ENCODE results near the gene TMEM132A. TPM values are rescaled to one million over a fixed set of nuclear protein-coding genes. Genes with fewer than 3 reads are reported as not detected.

TMEM132A gene
- total and polyA plus RNA-seq, 10 of the 15 experiments (the other 5 are each of a cell fraction or from before 2014, with no cell fraction given), result 0.16 to 25.0 (median 4.3) TPM

DNA sequence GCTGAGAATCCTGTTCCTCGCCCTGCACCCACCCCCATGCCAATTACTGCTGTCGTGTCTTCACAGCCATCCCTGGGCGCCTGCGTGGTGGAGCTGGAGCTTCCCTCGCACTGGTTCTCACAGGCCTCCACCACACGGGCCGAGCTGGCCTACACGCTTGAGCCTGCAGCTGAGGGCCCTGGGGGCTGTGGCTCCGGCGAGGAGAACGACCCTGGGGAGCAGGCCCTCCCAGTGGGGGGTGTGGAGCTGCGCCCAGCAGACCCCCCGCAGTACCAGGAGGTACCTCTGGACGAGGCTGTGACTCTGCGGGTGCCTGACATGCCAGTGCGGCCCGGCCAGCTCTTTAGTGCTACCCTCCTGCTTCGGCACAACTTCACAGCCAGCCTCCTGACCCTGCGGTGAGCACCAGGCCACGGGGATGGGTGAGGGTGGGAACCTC is 4.3 kb downstream of the TMEM132A start:
- no peaks in the 10 kb centered on the region for H3K9me3 ChIP-seq (replicated peaks; ENCODE audit: control insufficient read depth, insufficient read depth, low read length)
- 58% methylated on average over 20 of the region's 20 CpGs for WGBS (ENCODE audit: insufficient coverage, insufficient replicate concordance, low lambda C conversion rate, missing lambda C conversion rate)
- H3K9ac ChIP-seq (ENCODE audit: control insufficient read depth, insufficient read depth, low read length), result no peak overlapping the region
- H3K79me2 ChIP-seq (ENCODE audit: control insufficient read depth, insufficient read depth, low read length), result no peaks in the 10 kb centered on the region
- ChIA-PET RAD21 (ENCODE audit: unreplicated experiment) (interaction anchor here (0.8 kb wide), 1 partner anchor 13 kb away, joined by 3 read pairs; no protein-coding TSS in a partner anchor), POLR2A (no interaction called here), SMC1A (ENCODE audit: uncharacterized antibody, unreplicated experiment) (interaction anchor here (2.3 kb wide), 1 partner anchor 13 kb away, joined by 10 read pairs; no protein-coding TSS in a partner anchor), CTCF (interaction anchor here (1.0 to 2.0 kb wide), 4 partner anchors 11 to 96 kb away, joined by 3 to 6 read pairs (median 4); no protein-coding TSS in a partner anchor)
- H3K4me2 ChIP-seq (ENCODE audit: control insufficient read depth, insufficient read depth), result no peak overlapping the region
- no peaks in the 10 kb centered on the region for H4K20me1 ChIP-seq (ENCODE audit: control insufficient read depth, insufficient read depth)
- BruUV-seq (replicated peaks), result no TSS peak
- H3K4me3 ChIP-seq, result no peak overlapping the region
- ATAC-seq (no peak), DNase-seq (ENCODE audit: low read depth, low spot score) (no peak), FAIRE-seq (no peak)
- no peak overlapping the region for H3K27ac ChIP-seq (ENCODE audit: control insufficient read depth, insufficient read depth)
- peaks cover 39% of the 10 kb centered on the region for H3K4me1 ChIP-seq (ENCODE audit: control insufficient read depth, insufficient read depth, low read length)
- H2AFZ ChIP-seq (ENCODE audit: control insufficient read depth, low read depth, low read length), result no peak overlapping the region
- intact Hi-C loops (cut with micrococcal nuclease; ENCODE audit: unreplicated experiment), result no loop called here
- in situ Hi-C loops (cut with MboI), result no loop called here
- H3K27me3 ChIP-seq (replicated peaks in 1 of 2; ENCODE audit: control insufficient read depth in 2 of 2, insufficient read depth in 2 of 2, low read length in 1 of 2), result no peaks in the 10 kb centered on the region
- no peaks in the 10 kb centered on the region for H3K36me3 ChIP-seq (ENCODE audit: control insufficient read depth in 2 of 2, insufficient read depth in 2 of 2, low read length in 1 of 2)
- TF ChIP-seq ZNF24 (IDR thresholded peaks at IDR 0.05), result no peak
- no peak for TF ChIP-seq IKZF1 (conservative IDR thresholded peaks at IDR 0.05)
- no peak for TF ChIP-seq ZNF384 (IDR thresholded peaks at IDR 0.05; ENCODE audit: borderline replicate concordance, low read depth, low read length)
- no peak for TF ChIP-seq PML (IDR thresholded peaks at IDR 0.05; ENCODE audit: low read length)
- TF ChIP-seq EP300 (IDR thresholded peaks at IDR 0.05; ENCODE audit: borderline replicate concordance in 1 of 2, control insufficient read depth in 1 of 2, low read depth in 2 of 2, low read length in 2 of 2), result no peak

DNA sequence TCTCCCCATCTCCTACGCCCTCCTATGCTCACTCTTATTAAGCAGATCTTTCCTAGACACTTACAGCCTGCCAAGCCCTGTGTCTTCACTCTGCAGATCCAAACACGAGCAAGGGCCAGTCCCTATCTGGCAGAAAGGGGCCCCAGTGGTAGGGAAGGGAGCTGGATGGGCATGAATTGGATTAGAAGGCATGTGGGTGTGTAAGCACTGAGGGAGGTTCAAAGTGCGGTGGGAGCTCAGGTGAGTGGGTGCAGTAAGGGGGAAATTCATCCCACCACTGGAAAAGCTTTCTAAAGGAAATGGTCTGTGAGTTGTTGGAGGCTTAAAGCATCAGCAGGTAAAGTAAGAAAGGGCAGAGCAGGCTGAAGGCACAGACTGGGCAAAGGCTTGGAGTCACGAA is 5.5 kb downstream of the TMEM132A start:
- FAIRE-seq (no peak), ATAC-seq (no peak), DNase-seq (ENCODE audit: low read depth, low spot score) (no peak)
- intact Hi-C loops (cut with micrococcal nuclease; ENCODE audit: unreplicated experiment), result no loop called here
- WGBS (ENCODE audit: insufficient coverage, insufficient replicate concordance, low lambda C conversion rate, missing lambda C conversion rate), result 51% methylated on average over 4 of the region's 4 CpGs
- ChIA-PET SMC1A (ENCODE audit: uncharacterized antibody, unreplicated experiment) (interaction anchor here (2.6 kb wide), 1 partner anchor 19 kb away, joined by 7 read pairs; no protein-coding TSS in a partner anchor), CTCF (interaction anchor here (0.7 to 1.7 kb wide), 3 partner anchors 13 to 55 kb away, joined by 3 to 4 read pairs (median 3); no protein-coding TSS in a partner anchor), RAD21 (ENCODE audit: unreplicated experiment) (interaction anchor here (2.3 kb wide), 1 partner anchor 10 kb away, joined by 5 read pairs; no protein-coding TSS in a partner anchor), POLR2A (no interaction called here)
- Histone ChIP-seq H4K20me1 (ENCODE audit: control insufficient read depth, insufficient read depth) (no peaks in the 10 kb centered on the region), H3K36me3 (ENCODE audit: control insufficient read depth in 2 of 2, insufficient read depth in 2 of 2, low read length in 1 of 2) (no peaks in the 10 kb centered on the region), H3K9ac (ENCODE audit: control insufficient read depth, insufficient read depth, low read length) (no peak overlapping the region), H3K4me3 (no peak overlapping the region), H3K4me2 (ENCODE audit: control insufficient read depth, insufficient read depth) (no peak overlapping the region), H3K27ac (ENCODE audit: control insufficient read depth, insufficient read depth) (no peak overlapping the region), H3K9me3 (replicated peaks; ENCODE audit: control insufficient read depth, insufficient read depth, low read length) (no peaks in the 10 kb centered on the region), H2AFZ (ENCODE audit: control insufficient read depth, low read depth, low read length) (no peak overlapping the region), H3K79me2 (ENCODE audit: control insufficient read depth, insufficient read depth, low read length) (no peaks in the 10 kb centered on the region), H3K4me1 (ENCODE audit: control insufficient read depth, insufficient read depth, low read length) (peaks cover 31% of the 10 kb centered on the region), H3K27me3 (replicated peaks in 1 of 2; ENCODE audit: control insufficient read depth in 2 of 2, insufficient read depth in 2 of 2, low read length in 1 of 2) (no peaks in the 10 kb centered on the region)
- TF ChIP-seq KLF5 (IDR thresholded peaks at IDR 0.05; ENCODE audit: partially characterized antibody), result no peak
- no peak for TF ChIP-seq CHD4 (IDR thresholded peaks at IDR 0.05)
- no peak for TF ChIP-seq HCFC1 (IDR thresholded peaks at IDR 0.05; ENCODE audit: low read length)
- TF ChIP-seq NRF1 (conservative IDR thresholded peaks at IDR 0.05; ENCODE audit: low read depth, low read length), result no peak
- no peak for TF ChIP-seq HDGF (IDR thresholded peaks at IDR 0.05)
- TF ChIP-seq ZNF217 (IDR thresholded peaks at IDR 0.05), result no peak
- TF ChIP-seq NR2F1 (conservative IDR thresholded peaks at IDR 0.05), result no peak
- no peak for TF ChIP-seq SIN3A (IDR thresholded peaks at IDR 0.05; ENCODE audit: low read depth, low read length)
- TF ChIP-seq TBL1XR1 (IDR thresholded peaks at IDR 0.05; ENCODE audit: low read depth, low read length), result no peak
- TF ChIP-seq MEF2B (IDR thresholded peaks at IDR 0.05; ENCODE audit: partially characterized antibody, poor library complexity, severe bottlenecking), result no peak
- TF ChIP-seq TCF12 (IDR thresholded peaks at IDR 0.05; ENCODE audit: low read depth, low read length), result no peak
- in situ Hi-C loops (cut with MboI), result no loop called here
- BruUV-seq (replicated peaks), result no TSS peak
